M059J (cell line): Measurements from ENCODE around the gene TFEB. TPM values are rescaled to one million over a fixed set of nuclear protein-coding genes. Genes with fewer than 3 reads are reported as not detected.

Experiments used
- DNase-seq: peaks from one replicate; pipeline ENCODE4 v3.0.0-alpha.2; 2012; ENCODE audit warnings: low read depth
- total RNA-seq: library from RNA; depleted of rRNA; stranded (reverse); fragments of >200 nt; shearing (Covaris generic); gene quantifications from 2 replicates; pipeline ENCODE4 v1.2.3, GENCODE V29; 2014

The TFEB gene
- total RNA-seq, 1 experiment from 2014 or later = 7.2 TPM

DNA sequence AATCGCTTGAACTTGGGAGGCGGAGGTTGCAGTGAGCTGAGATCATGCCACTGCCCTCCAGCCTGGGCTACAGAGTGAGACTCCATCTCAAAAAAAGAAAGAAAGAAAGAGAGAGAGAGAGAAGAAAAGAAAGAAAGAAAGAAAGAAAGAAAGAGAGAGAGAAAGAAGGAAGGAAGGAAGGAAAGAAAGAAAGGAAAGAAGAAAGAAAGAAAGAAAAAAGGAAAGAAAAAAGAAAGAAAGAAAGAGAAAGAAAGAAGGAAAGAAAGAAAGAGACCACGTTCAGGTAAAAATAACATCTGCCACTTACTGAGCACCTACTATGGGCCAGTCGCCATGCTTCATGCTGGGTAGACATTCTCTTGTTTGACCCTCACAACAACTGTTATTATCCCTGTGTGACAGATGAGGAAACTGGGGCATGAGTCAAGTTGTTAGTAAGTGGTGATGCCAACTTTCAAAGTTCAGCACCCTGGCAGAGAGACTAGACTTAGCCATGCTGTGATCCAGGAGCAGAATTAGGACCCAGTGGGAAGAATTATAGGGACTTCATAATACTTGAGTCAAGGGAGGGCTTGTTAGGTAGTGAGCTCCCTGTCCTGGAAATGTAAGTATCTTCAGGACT lies 30.7 kb upstream of the TFEB start:
- peak; percentile 60 for DNase-seq

DNA sequence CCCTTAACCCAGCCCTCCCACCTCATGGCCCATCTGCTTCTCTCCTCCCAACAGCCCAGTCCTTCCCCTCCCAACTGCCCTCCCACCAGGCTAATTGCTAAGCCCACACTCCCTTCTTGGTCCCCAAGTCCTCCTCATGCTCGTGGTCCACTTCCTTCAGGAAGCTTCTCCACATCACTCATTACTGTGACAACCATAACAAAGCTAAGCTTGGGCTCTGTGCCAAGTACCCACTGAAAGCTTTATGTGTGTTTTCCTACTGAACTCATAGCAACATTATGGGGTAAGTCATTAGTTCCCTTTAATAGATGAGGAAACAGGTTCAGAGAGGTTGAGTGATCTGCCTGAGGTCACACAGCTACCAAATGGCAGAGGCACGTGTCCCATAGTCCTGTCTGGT lies 28.1 kb upstream of the TFEB start:
- peak; percentile 41 for DNase-seq

- no peak for DNase-seq
Observed at GRCh38 chr6:41759905-41760579, 24.6 kb upstream of the TFEB start.

DNA sequence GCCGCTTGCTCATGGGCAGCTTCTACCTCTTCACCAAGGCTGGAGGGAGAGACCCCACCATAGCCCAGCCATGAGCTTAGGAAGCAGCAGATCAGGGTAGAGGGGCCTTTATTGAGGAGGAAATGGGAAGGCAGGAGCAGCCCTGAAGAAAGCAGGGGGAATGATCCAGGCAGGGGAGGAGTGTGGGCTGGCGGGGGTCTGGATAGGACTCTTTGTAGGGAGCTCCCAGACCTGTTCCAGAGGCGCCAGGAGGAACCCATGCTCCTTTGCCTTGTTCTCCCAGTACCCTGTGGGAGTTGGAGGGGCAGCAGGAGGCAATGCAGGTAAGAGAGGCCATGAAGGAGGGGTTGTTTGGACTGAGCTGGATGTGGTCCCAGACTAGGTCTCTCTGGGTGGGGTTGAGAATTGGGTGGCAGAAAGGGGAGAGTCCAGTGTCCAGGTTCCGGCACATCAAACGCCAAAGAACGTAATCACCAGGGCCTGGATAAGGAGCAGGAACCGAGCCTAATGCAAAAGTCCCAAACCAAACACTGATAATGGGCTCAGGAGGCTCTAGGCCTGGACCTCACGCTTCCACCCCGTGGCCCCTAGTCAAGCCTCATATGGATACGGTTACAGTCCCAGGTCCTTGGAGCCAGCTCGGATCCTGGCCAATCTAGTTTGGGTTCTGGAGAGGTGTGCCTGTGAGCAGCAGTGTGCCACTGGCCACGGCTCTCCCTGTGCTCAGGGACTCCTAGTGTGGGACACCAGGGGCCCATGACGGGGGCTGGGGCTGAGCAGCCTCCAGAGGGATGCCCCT lies 23.9 kb upstream of the TFEB start:
- DNase-seq = no peak

GRCh38 chr6:41758641-41759035 lies 23.2 kb upstream of the TFEB start:
- DNase-seq = no peak

GRCh38 chr6:41757931-41758640 lies 22.7 kb upstream of the TFEB start:
- DNase-seq = no peak

- DNase-seq = no peak
Observed at GRCh38 chr6:41757271-41757670, 21.9 kb upstream of the TFEB start.

DNA sequence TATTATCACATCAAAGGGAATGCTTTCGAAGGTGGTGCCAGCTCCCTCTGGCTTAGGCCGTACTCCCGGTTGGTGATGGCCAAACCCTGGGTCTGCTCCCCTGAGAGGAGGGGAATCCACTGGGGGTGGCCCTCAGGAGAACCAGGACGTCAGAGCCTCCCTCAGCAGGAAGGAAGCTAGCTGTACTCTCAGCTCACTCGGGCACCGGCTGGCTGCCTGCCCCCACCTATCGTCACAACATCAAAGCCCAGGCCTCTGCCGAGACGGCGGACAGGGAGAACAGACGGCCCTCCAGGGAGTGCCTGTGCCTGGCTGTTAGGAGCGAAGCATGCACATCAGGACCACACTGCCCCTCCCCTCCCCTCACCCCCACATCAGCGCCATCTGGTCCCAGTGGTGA lies 20.9 kb upstream of the TFEB start:
- no peak for DNase-seq

DNA sequence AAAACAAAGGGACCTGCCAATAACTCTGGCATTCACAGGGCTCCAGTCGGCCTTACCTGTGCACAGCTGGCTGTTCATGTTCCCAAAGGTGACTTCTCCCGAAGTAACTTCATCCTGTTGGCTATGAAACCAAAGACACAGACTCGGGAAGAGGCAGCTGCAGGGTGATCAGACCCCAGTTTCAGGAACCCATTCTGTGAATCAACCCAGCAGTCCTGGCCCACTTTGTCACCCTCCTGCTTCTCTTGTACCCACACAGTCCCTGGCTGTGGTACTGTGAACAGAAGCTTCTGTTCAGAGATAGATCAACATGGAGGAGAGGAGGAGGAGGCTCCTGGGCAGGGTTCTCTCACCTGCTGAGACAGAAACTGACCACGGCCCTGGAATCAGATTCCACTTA lies 20.5 kb upstream of the TFEB start:
- no peak for DNase-seq

DNA sequence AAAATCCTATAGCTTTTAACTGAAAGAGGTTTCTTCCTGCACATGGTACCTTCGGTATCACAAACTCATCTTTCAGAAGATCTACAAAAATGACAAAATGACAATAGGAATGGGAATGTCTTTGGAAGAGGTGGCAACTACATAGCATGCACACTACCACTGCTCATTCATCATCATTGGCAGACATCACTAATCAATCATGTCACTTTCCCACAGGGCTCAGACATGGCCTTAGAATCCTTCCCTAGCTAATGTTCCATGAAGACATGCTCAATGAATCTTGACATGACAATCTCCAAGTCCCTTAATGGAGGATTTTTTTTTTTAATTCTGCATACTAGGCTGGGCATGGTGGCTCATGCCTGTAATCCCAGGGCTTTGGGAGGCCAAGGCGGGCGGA lies 15.0 kb upstream of the TFEB start:
- no peak for DNase-seq

DNA sequence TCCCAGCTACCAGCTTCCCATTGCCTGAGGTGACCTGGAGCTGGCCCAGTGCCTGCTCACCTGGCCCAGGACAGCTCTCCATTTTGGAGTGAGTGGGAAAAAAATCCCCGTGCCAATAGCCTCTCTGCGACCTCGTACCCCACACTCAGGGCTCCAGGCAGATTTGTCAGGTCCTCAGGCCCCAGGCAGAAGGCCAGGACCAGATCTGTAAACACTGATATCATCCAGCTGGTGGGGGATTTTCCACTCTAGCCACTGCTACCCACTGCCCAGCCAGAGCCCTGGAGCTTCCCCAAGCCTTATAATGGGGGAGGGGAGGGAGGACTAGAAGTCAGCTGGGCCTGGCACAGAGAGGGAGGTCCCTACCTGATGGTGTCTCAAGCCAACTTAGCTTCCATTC lies 13.1 kb upstream of the TFEB start:
- DNase-seq = peak; percentile 42

GRCh38 chr6:41748102-41748477 lies 12.7 kb upstream of the TFEB start:
- no peak for DNase-seq

GRCh38 chr6:41747256-41748101 lies 12.1 kb upstream of the TFEB start, which contains the start of gene PGC:
Gene PGC (minus strand): TSS chr6:41747397. CDS start chr6:41747334, 63 bp downstream.
- DNase-seq = no peak

DNA sequence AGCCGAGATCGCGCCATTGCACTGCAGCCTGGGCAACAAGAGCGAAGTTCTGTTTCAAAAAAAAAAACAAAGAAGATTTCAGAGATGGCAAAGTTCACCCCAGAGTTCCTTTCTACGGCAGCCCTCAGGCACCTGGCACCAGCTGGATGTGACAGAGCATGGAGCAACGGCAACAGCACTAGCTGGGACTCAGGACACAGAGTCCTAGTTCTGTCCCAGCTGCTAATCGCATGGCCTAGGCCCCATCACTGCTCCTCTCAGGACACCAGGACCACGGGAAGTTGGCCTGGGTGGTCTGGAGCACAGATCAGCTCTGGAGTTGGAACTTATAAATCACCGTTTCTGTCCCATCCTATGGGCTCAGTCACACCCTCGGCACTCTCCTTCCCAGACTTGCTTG lies 10.7 kb upstream of the TFEB start:
- no peak for DNase-seq

GRCh38 chr6:41744236-41744787 lies 8.9 kb upstream of the TFEB start:
- no peak for DNase-seq

DNA sequence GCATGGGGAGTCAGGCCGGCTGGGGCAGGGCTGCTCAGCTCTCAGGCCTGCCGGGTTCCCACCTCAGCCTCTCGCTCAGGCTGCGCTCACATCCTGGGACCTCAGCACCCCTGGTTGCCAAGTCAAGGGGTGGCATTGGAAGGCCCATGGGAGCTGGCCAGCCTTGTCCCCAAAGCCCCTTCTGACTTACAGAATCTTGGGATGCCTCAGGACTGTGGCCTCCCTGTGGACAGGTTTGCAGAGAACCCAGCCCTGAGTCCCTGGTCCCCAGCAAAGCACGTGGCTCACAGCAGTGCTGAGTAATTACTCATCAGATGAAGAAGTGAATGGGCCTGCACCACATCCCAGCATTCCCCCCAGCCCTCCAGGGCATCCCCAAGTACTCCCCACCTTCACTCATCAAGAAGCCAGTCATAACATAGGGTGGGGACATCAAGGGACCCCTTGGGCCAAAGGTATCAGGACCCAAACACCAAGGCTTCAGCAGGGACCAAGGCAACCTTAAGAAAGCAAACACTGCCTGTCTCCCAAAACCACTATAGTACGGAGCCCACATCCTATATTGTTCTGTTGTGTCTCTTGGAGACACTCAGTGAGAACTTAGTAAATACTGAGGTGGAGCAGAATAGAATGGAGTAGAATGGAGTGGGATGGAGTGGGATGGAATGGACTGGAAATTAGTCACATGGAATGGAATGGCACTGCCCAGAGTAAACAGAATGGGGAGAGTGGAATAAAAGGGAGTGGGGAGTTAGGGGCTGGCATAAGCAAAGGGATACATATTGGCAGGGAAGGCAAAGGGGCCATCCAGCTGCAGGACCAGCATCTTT lies 8.2 kb upstream of the TFEB start:
- no peak for DNase-seq

DNA sequence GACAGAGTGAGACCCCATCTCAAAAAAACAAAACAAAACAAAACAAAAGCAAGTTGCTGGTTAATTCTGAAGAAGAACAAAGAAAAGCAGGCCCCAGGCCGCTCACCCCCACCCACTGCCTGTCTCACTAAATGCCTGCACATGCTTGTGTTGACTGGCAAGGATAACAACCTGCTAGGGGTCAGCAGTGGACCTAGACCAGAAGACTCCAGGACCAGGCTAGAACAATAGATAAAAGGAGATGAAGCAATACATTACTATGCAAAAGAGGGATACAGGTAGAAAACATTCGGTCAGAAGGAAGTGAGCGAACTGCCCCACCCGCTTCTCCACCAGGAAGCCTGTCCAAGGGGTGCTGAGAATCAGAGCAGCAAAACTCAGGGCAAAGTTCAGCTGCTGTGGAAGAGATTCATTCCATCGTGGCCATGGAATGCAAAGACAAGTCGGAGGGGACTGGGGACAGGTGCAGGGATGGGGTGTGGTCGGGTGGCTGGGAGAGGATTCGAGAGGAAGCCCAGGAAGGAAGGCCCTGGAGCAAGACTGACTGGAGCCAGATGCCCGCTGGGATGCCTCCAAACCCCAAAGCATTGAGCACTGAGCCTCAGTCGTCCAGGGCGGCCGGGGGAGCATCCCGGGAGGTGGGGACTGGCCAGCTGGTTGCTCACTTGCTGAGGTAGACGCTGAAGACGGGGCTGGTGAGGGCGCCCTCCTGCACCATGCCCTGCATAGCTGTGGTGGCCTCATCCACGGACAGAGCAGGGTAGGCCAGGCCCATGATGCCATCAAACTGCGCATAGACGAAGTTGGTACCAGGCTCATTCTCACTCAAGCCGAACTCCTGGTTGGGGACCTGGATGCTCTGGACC lies 6.5 kb upstream of the TFEB start:
- no peak for DNase-seq

- no peak for DNase-seq
Observed at GRCh38 chr6:41740366-41741162, 5.2 kb upstream of the TFEB start.
